Measurements from ENCODE around the gene UGCG.
A peak's percentile ranks its signal among the peaks of the same experiment; 100 is the strongest.
"Not testable (repeated sequence)": the region's sequence is repeated elsewhere in the genome, so short reads cannot be mapped to it uniquely, and the experiment has no call there.

Gene UGCG

DNA sequence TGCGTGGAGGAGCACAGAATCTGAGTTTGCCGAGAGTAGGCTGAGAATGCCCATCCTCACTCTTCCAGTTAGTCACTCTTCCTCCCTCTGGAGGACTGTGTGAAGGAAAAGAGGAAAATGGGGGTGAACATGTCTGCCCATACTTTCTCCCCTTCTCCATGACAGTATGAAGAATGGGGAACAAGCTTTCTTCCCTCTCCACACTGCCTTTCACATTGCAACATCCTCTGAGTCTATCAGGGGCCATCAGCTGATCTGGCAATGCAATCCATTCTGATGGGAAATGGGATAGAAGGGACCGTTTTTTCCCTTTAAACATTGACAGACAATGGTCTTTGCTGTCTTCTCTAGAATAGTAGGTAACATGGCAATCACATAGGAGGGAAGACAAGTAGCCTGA lies 56.8 kb downstream of the UGCG start:
- DNase-seq (ENCODE audit: low read depth, low spot score) = no peak

DNA sequence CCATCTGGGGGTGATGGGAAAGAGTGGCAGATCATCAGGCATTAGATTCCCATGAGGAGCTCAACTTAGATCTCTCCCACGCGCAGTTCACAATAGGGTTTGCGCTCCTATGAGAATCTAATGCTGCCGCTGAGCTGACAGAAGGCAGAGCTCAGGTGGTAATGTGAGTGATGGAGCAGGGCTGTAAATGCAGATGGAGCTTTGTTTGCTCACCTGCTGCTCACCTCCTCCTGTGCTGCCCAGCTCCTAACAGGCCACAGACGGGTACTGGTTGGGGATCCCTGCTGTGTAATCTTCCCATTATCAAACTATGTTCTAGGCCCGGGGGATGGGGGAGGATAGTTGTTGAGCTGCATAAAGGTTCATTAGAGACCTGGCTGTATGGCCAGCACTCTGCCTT lies 58.4 kb downstream of the UGCG start:
- DNase-seq (ENCODE audit: low read depth, low spot score) = no peak

DNA sequence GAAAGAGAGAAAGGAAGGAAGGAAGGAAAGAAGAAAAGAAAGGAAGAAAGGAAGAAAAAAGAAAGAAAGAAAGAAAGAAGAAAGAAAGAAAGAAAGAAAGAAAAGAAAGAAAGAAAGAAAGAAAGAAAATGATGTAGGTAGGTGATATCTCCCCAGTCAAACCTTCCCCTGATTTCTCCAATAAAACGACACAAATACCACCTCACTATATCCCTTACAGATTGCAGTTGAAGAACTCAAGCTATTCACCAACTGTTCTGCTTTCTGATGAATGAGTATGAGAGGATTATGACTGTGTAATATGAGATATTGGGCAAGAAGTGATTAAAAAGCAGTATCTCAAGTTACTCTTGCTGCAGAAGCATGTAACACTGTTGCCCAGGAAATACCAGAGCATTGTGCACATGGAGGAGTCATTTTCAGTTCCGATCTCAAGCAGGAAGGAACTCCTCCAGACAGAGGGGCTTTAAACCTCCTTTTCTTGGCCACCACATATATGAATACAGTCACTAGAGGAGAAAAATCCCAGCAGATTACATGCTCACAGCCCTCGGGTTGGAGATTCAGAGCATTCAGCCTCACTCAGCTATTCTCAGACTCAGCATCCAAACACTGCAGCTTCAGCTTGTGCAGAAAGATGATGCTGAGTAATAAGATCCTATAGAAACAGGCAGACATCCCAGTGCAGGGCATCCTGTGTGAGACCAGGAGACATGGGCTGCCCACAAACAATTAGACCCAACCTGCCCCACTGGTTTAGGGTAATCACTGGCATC lies 61.4 kb downstream of the UGCG start:
- DNase-seq (ENCODE audit: low read depth, low spot score) = no peak

DNA sequence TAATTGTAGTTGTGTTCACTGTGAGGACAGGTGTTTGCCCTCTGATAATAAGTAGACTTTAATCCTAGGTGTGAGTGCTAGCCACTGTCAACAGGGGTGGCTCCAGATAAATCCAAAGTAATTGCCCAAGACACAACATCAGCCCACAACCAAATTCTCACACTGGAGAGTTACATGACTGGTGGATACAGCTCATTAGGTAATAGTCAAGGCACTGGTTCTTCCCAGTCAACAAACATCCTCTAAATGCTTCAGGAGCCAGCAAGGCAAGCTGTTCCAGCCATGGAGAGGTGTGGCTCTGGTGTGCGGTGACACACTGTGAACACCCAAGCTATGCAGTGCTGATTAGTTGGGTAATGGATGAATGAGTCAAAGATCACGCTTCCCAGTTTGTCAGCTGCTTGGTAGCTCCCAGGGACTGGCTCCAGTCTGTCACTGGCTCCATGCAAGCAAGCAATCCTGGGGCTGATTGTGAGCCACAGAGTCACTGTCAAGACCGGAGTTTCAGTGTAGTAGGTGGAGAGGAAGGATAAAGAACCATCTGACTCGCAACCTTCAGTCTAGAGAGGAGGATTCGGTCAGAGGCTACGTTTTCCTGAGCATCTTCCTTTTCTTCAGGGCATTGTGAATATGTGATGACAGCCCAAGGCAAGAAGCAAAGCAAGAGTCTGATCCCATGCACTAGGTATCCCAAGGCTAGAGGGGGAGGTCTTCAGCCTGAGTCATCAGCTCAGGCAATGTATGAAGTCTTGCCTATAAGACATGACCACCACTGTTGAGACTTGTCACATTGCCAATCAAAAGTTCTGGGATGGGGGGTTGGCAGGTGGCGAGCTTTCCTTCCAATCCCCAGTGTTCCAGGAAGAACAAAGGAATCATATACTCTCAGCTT lies 63.1 kb downstream of the UGCG start:
- no peak for DNase-seq (ENCODE audit: low read depth, low spot score)

DNA sequence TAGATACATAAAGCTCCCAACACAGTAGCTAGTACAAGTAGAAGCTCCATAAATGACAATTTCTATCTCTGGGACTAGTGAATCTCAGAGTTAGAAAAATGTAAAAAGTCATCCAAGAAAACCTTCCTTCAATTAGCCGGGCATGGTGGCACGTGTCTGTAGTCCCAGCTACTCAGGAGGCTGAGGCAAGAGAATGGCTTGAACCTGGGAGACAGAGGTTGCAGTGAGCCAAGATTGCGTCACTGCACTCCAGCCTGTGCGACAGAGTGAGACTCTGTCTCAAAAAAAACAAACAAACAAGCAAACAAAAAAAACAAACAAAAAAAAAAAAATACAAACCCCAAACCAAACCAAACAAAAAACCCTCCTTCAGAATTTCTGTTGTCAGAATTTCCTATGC lies 63.9 kb downstream of the UGCG start:
- not testable (repeated sequence) for DNase-seq (ENCODE audit: low read depth, low spot score)

DNA sequence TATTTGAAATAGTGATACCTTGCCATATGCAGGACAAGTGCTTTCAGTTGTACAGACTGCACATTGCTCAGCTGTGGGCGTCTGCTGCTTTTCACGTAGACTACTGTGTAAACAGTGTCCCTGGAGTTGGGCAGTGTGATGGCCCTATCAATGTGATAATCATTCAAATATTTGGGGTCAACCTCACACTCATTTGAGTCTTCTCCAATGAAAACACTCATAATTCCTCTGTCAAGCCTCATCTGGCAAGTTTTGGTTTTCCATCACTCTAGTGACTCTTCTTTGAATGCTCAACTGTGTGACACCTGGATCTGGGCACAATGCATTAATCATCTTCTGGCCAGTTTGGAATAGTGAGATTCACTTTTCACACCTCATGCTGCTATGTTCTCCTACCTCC lies 64.4 kb downstream of the UGCG start:
- DNase-seq (ENCODE audit: low read depth, low spot score) = no peak

DNA sequence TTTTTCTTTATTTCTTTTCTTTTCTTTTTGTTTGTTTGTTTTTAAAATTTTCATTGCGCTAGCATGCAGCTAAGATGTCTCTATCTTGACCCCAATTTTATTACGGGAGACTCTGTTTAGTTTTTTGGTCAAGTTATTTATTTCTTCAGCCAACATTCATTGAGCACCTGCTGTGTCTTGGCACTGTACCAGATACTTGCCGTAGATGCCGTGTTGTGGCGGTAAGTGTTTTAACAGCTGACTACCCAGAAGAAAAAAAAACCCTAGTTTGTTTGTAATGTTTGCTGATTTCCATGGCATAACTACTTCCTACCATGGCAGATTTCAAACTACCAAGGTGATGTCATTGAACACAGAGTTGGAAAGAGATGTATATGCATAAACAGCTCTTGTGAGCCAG lies 65.0 kb downstream of the UGCG start:
- no peak for DNase-seq (ENCODE audit: low read depth, low spot score)

DNA sequence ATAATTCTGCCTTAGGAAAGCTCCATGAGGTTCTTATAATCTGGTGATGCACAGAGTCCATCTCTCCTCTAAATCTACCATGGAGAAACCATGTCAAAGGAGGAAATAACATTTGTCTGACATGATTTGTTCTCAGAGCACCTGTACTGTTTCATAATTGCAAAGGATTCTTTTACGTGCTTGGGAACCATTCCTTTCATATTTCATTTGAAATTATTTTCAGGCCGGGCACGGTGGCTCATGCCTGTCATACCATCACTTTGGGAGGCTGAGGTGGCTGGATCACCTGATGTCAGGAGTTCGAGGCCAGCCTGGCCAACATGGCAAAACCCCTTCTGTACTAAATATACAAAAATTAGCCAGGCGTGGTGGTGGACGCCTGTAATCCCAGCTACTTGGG lies 65.4 kb downstream of the UGCG start:
- no peak for DNase-seq (ENCODE audit: low read depth, low spot score)

DNA sequence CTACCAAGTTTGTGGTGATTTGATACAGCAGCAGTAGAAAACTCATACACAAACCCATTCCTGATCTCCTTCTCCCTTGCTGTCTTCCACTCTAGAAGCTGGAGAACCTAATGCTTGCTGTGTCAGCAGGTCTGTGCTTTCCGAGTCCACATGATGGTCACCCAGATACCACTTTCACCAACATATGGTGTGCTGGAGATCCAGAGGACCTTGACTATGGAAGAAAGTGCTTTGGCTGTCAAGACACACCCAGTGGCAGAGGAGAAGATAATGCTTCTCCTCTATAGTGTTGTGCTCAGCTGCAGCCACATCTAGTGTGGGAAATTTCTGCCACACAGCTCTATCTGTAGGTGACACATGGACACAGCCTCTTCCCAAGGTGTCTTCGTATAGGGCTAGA lies 67.4 kb downstream of the UGCG start:
- no peak for DNase-seq (ENCODE audit: low read depth, low spot score)

DNA sequence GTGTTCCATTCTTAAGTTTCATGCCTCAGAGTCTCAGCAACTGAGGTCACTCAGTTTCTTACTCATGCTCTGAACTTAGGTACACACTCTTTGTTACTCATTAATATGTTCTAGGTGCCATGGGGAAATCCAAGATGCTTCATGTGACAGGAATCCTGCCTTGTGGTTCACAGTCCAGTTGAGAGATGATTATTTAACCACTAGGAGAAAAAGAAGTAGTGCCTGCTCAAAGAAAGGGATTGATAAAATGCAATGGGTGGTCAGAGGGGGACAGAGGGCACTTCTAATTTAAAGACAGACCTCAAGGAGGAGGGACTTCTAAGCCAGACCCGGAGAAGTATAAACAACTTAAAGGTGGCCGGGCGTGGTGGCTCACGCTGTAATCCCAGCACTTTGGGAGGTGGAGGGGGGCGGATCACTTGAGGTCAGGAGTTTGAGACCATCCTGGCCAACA lies 69.0 kb downstream of the UGCG start:
- no peak for DNase-seq (ENCODE audit: low read depth, low spot score)

DNA sequence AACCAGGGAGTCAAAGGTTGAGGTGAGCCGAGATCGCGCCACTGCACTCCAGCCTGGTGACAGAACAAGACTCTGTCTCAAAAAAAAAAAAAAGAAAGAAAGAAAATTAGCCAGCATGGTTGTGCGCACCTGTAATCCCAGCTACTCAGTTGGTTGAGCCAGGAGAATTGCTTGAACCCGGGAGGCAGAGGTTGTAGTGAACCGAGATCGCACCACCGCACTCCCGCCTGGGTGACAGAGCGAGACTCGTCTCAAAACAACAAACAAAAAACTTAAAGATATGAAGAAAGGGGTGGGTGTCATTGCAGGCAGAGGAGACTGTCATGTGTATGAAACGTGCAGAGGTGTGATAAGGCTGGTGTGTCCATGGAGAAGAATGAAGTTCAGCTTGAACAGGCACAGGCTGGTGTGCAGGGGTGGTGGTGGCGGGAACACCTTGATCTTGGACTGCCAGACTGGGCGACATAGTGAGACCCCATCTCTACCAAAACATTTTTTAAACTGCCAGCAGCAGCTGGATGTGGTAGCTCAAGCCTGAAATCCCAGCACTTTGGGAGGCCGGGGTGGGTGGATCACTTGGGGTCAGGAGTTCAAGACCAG lies 69.6 kb downstream of the UGCG start:
- no peak for DNase-seq (ENCODE audit: low read depth, low spot score)

DNA sequence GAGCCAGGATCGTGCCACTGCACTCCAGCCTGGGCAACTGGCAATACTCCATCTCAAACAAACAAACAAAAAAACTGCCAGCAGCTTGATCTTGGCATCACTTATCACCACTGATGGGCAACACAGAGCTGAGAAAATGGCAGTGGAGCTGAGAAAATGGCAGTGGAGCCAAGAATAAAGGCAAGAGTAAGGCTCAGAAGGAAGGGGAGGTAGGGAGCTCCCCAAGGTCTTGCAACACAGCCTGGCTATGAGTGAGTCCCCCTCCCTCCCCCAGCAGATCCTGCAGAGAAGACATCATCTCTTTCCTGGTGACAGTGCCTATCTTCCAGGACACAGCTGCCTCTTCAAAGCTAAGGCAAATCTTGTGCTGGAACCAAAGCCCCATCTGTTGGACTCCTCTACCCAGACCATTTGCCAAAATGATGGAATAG lies 70.3 kb downstream of the UGCG start:
- DNase-seq (ENCODE audit: low read depth, low spot score) = no peak

DNA sequence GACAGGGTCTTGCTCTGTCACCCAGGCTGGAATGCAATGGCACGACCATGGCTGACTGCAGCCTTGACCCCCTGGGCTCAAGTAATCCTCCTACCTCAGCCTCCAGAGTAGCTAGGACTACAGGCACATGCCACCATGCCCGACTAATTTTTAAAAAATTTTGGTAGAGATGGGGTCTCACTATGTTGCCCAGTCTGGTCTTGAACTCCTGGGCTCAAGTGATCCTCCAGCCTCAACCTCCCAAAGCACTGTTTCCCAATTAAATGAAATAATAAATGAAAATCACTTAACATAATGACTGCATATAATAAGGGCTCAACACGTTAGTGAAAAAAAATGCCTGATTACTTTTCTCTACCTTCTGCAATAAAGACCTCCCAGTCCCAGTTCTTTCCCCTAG lies 71.0 kb downstream of the UGCG start:
- no peak for DNase-seq (ENCODE audit: low read depth, low spot score)

DNA sequence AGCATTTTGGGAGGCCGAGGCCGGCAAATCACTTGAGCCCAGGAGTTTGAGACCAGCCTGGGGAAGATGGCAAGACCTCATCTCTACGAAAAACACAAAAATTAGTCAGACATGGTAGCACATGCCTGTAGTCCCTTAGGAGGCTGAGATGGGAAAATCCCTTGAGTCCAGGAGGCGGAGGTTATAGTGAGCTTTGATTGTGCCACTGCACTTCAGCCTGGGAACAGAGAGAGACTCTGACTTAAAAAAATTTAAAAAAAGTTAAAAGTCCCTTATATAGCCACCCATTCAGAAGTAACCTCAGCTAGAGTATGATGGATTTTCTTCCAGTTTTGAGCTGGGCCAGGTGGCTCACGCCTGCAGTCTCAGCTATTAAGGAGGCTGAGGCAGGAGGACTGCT lies 72.4 kb downstream of the UGCG start:
- no peak for DNase-seq (ENCODE audit: low read depth, low spot score)

DNA sequence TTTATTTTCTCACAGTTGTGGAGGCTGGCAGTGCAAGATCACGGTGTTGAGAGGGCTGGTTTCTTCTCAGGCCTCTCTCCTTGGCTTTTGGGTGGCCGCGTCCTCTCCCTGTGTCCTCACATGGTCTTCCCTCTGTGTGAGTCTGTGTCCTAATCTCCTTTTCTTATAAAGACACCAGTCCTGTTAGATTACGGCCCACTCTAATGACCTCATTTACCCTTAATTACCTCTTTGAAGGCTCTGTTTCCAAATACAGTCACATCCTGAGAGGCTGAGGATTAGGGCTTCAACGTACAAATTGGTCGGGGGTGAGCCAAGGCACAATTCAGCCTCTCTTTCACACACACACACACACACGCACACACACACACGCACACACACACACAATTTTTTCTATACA lies 73.0 kb downstream of the UGCG start:
- DNase-seq (ENCODE audit: low read depth, low spot score) = peak; percentile 32

DNA sequence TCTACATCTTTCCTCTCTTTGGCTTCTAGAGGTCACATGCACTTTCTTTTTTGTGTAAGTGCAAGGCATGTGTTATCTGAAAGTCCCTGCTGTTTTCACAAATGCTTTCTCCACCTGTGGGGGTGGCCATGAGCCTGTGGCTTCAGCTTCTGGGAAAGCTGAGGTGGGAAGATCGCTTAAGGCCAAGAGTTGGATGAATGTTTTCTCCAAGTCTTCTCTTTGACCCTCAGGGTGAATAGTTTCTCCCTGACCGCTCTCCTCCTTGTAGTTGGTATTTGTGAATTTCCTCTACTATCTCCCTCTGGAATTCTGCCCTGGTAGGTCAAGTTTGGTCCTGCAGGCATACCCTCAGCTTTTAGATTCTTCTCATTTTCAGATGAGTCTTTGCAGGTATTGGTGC lies 74.2 kb downstream of the UGCG start:
- peak; percentile 89 for DNase-seq (ENCODE audit: low read depth, low spot score)

DNA sequence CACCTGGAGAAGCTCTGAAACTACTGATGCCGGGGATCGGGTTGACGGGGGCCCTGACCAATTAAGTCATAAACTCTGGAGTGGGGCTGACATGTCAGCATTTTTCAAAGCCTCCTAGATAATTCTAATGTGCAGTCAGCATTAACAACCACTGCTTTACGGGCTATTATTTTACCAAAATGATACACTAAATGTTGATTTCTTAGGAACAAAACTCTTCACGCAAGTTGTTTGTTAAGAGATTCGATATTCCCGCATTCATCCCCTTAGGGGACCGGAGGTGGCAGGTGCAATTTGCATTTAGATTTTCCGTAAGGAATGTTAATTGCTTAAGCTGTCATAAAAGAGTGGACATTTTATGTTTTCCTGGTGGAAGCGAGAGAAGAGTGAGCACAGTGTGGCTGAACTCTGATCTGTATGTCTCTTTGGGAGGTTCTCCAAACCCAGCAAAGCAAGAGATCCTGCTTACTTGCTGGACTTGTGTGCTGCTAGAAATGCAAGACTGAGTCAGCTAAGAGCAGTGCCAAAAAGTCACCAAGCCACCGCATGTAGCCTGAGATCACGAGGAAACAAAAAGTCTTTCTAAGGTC lies 77.6 kb downstream of the UGCG start:
- peak; percentile 45 for DNase-seq (ENCODE audit: low read depth, low spot score)

DNA sequence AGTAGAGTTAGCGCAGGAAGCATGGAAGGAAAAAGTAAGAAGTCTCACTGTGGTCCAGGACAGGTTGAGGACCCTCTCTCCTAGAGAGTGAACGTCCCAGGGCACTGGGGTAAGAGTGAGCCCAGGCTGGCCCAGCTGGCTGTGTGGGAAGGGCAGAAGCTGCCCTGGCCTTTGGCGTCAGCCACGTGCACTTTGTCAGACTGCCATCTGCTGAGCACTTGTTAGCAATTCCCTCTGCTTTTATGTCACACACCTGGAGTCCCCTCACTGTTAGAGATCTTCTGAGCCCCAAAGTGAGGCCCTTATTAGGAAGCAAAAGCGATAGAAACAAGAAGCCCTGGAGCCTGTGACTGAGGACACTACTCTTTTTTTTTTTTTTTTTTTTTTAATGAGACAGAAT lies 79.1 kb downstream of the UGCG start:
- DNase-seq (ENCODE audit: low read depth, low spot score) = peak; percentile 51

DNA sequence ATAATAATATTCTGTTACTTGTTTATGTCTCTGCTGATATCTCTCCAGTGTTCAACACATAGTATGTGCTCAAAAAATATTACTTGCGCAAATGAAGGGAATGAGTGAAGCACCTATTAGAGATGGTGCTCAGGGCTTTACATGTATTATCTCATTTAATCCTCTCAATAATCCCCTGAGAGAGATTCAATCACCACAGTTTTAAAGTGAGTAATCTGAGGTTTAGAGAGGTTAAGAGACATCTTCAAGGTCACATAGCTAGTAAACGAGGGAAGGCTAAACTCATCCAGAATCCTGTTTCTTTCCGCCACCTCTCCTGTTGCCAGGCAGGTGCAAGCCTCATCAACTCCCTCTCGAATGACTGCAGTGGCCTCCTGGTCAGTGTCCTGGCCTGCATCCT lies 82.0 kb downstream of the UGCG start:
- DNase-seq (ENCODE audit: low read depth, low spot score) = no peak

DNA sequence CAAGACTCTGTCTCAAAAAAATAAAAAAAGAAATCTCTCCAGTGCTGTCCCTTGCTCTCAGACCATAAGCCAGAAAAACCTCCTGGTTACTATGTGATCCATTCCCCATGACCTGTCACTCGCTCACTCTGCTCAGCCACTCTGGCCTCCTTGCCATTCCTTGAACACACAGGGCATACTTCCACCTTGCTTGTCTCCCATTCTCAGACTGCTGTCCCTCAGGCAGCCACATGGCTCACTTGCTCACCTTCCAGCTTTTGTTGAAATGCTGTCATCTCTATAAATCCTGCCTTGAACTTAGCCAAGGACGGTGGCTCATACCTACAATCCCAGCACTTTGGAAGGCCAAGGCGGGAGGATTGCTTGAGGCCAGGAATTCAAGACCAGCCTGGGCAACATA lies 82.9 kb downstream of the UGCG start:
- peak; percentile 7 for DNase-seq (ENCODE audit: low read depth, low spot score)

DNA sequence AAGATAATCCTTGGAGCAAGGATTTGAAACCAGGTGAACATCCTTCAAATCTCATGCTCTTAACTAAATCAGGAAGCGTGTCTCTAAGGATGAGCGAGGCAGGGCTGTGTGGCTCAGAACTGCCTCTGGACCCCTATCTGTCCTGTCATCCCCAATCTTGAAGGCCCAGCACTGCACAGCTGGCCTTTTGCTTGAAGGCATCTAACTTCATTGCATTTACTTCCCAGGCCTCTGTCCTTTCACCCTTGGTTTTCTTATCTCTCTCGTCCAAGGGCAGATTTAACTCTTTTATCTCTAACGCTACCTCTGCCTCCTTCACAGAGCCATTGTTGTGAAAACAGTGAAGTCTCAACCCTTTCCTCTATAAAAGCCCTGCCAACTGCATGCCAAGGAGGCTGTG lies 83.8 kb downstream of the UGCG start:
- DNase-seq (ENCODE audit: low read depth, low spot score) = peak; percentile 21

DNA sequence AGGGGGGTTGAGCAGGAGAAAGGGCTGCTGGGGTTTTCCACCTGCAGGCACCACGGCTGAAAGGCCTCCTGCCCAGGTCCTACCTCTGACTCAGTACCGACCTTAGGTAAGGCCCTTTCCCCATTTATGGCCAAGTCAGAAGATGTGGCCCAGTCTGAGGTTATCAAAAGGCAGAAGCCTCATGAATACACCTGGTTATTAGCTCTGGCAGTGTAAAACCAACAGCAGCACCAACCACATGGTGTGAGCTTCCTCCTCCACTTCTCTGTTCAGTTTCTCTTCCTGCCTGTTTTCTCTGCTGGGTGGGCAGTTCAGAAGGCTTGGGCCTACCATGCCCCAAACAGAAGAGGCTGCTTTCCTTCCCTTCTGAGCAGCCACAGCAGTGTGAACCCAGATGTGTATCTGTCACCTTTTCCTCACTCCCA lies 86.9 kb downstream of the UGCG start:
- no peak for DNase-seq (ENCODE audit: low read depth, low spot score)
